Measurements from ENCODE around the gene CHMP1A.

DNA sequence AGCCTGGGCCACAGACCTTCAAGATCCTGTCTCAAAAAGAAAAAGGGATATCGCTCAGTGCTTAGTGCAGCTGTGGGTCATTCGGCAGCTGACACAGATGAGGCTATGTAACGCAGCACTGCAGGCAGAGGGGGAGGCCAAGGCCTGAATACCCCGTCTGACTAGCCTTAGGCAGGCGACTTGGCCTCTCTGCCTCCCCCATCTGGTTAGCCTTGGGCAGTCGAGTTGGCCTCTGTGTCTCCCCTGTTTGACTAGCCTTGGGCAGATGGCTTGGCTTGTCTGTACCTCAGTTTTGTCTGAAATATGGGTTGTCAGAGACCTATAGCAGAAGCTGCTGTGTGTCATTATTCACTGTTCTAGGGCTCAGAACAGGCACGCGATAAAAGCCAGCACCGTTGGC lies 10.1 kb upstream of the CHMP1A start:
- TF ChIP-seq POLR2A (IDR thresholded peaks at IDR 0.05; ENCODE audit: low read length) (no peak), GATA1 (IDR thresholded peaks at IDR 0.05; ENCODE audit: low read depth, low read length) (no peak)
